PC-3 (cell line): Measurements from ENCODE around the gene ADAMTS4.

Experiments used
- CTCF ChIP-seq: fragments of 300-600 bp; sonication (generic); conservative IDR thresholded peaks from 2 replicates; pipeline ENCODE4 v1.5.1; 2017; ENCODE audit warnings: antibody characterized with exemption, low read depth, mild to moderate bottlenecking, low read length
- EZH2 ChIP-seq: fragments of 300-600 bp; sonication (generic); IDR thresholded peaks from one replicate; pipeline ENCODE4 v1.6.1; 2017; ENCODE audit warnings: antibody characterized with exemption, mild to moderate bottlenecking, low read length; ENCODE audit not compliant: unreplicated experiment
- EZH2phosphoT487 ChIP-seq: fragments of 300-600 bp; sonication (generic); IDR thresholded peaks from 2 replicates; pipeline ENCODE4 v1.6.1; 2018; ENCODE audit warnings: mild to moderate bottlenecking, antibody characterized with exemption, low read length, borderline replicate concordance

GRCh38 chr1:161207173-161207572 lies 8.3 kb upstream of the ADAMTS4 start:
- TF ChIP-seq CTCF (no peak), EZH2phosphoT487 (no peak), EZH2 (no peak)
